C4-2B (cell line): ENCODE data around the gene TAF4B.

Experiments used
- CTCF ChIP-seq: fragments of 450-650 bp; conservative IDR thresholded peaks from 2 replicates; pipeline ENCODE4 v1.5.1; 2017; ENCODE audit warnings: mild to moderate bottlenecking
- ZFX ChIP-seq: fragments of 450-650 bp; IDR thresholded peaks from 2 replicates; pipeline ENCODE4 v1.6.1; 2017

- TF ChIP-seq CTCF (no peak), ZFX (no peak)
Observed at GRCh38 chr18:26286008-26286407, 59.8 kb downstream of the TAF4B start.
